ENCODE data around the gene DCST1. TPM values are rescaled to one million over a fixed set of nuclear protein-coding genes. Genes with fewer than 3 reads are reported as not detected.

The DCST1 gene
- total and polyA plus RNA-seq, 2 of the 8 experiments (the other 6 are each of a cell fraction or from before 2014, with no cell fraction given): not detected

DNA sequence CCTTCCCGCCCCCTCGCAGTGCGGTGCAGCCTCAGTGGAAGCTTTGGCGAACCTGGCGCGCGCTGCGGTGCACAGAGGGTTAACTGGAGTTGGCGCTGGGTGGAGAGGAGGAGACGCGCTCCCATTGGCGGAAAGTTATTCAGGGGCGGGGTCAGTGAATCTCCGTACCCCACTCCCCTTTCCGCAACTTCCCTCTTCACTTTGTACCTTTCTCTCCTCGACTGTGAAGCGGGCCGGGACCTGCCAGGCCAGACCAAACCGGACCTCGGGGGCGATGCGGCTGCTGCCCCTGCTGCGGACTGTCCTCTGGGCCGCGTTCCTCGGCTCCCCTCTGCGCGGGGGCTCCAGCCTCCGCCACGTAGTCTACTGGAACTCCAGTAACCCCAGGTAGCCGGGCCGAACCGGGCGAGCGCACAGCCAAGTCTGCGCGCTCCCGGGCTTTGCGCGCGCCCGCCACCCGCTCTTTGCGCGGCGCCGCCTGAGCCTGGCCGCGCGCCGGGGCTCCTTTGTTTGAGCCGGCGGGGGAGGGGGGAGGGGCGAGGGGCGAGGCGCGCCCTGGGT, 30.0 kb downstream of the DCST1 start, which contains the start of gene EFNA4:
Gene EFNA4, plus strand, starts transcription at position 191 of the 561 bp plus-strand sequence. Its CDS starts 84 bp downstream, at position 275.
- Histone ChIP-seq H4K20me1 (replicated peaks in 1 of 2; ENCODE audit: control insufficient read depth in 1 of 2, insufficient read depth in 2 of 2, low read length in 2 of 2) (peaks cover 2 to 12% of the 10 kb centered on the region in 2 experiments), H4K91ac (replicated peaks; ENCODE audit: insufficient read length, low read length) (peak within 1 kb of the TSS; percentile 70), H3K79me2 (ENCODE audit: control insufficient read depth in 1 of 2, insufficient read depth in 2 of 2, low read length in 2 of 2) (peaks cover 0 to 15% of the 10 kb centered on the region in 2 experiments; a peak in 2 of 4 replicates), H2BK120ac (replicated peaks; ENCODE audit: low read depth, low read length) (no peak within 1 kb of the TSS), H4K5ac (ENCODE audit: insufficient read length, low read depth, low read length) (peak within 1 kb of the TSS; percentile 68), H3K4me1 (replicated peaks in 1 of 4; ENCODE audit: control insufficient read depth in 3 of 4, insufficient read depth in 4 of 4, low read length in 3 of 4) (peaks cover 0 to 19% (median 6%) of the 10 kb centered on the region in 4 experiments; a peak in 5 of 7 replicates), H3K27me3 (replicated peaks in 1 of 4; ENCODE audit: control insufficient read depth in 3 of 4, extremely low read depth in 1 of 4, insufficient read depth in 3 of 4, low read length in 3 of 4) (peaks cover 0 to 4% (median 1%) of the 10 kb centered on the region in 4 experiments; a peak in 2 of 7 replicates), H3K79me1 (ENCODE audit: low read depth, low read length) (no peaks in the 10 kb centered on the region), H3K9me3 (ENCODE audit: insufficient read depth in 2 of 2, low read depth in 1 of 2, low read length in 1 of 2) (no peaks in the 10 kb centered on the region), H2BK12ac (ENCODE audit: low read depth, low read length) (peak within 1 kb of the TSS; percentile 55; the same call in 1 of the 2 replicates), H2BK15ac (ENCODE audit: low read length) (peak within 1 kb of the TSS; percentile 88; the same call in 1 of the 2 replicates), H3K23ac (ENCODE audit: insufficient read length) (no peak within 1 kb of the TSS), H3K4me2 (ENCODE audit: insufficient read depth in 1 of 2, low read depth in 2 of 2, low read length in 2 of 2) (peak within 1 kb of the TSS; percentile 68 to 97), H3K4ac (replicated peaks; ENCODE audit: insufficient read length, low read depth, low read length) (no peak within 1 kb of the TSS), H4K8ac (ENCODE audit: extremely low read depth, insufficient read depth, low read length) (peak within 1 kb of the TSS; percentile 72), H3K27ac (ENCODE audit: low read depth, low read length) (peak within 1 kb of the TSS; percentile 77; the same call in 1 of the 2 replicates), H3K36me3 (ENCODE audit: control insufficient read depth in 2 of 4, insufficient read depth in 4 of 4, low read length in 3 of 4) (peaks cover 0 to 7% (median 3%) of the 10 kb centered on the region in 4 experiments; a peak in 4 of 8 replicates), H3K9ac (replicated peaks in 1 of 4; ENCODE audit: extremely low read depth in 1 of 4, low read depth in 3 of 4, low read length in 3 of 4) (peak within 1 kb of the TSS; percentile 72 to 83 (median 74)), H3K14ac (ENCODE audit: insufficient read length) (no peak within 1 kb of the TSS), H3K4me3 (ENCODE audit: extremely low read depth in 1 of 4, insufficient read depth in 2 of 4, low read depth in 3 of 4, low read length in 4 of 4) (peak within 1 kb of the TSS; percentile 63 to 85 (median 82)), H2AFZ (ENCODE audit: low read length) (no peak within 1 kb of the TSS), H2AK5ac (ENCODE audit: low read depth, low read length) (no peak within 1 kb of the TSS), H3K18ac (ENCODE audit: extremely low read depth, low read length) (peak within 1 kb of the TSS; percentile 98), H2BK20ac (ENCODE audit: low read length) (0 out of 2 replicates have a peak within 1 kb of the TSS, but pooled peaks have one; percentile 72), H2BK5ac (ENCODE audit: low read depth, low read length) (peak within 1 kb of the TSS; percentile 82; the same call in 1 of the 2 replicates), H3K56ac (replicated peaks; ENCODE audit: insufficient read length, low read depth, low read length) (peak within 1 kb of the TSS; percentile 87), H3K23me2 (ENCODE audit: low read depth, low read length) (peaks cover 15% of the 10 kb centered on the region)
- FAIRE-seq (peak; percentile 82), DNase-seq (ENCODE audit: low read depth in 1 of 2, low spot score in 2 of 2) (peak in 1 of 2 experiments; percentile 94)
- CTCF ChIA-PET (ENCODE audit: partially characterized antibody): interaction anchor here (0.6 to 33.9 kb wide), 16 partner anchors 1 to 123 kb away, joined by 3 to 907 read pairs (median 7); partner anchors contain the start of genes ADAM15, EFNA3, EFNA4 and KRTCAP2
- WGBS, 2 experiments (ENCODE audit: extremely low coverage in 1 of 2, insufficient coverage in 1 of 2, insufficient read length in 1 of 2, insufficient replicate concordance in 2 of 2, low coverage in 1 of 2, low lambda C conversion rate in 2 of 2, missing lambda C conversion rate in 1 of 2): 2% methylated on average over 51 of the region's 57 CpGs; no CpG with 5 or more reads in 1 of the 2 experiments
- POLR2A ChIA-PET (ENCODE audit: partially characterized antibody): interaction anchor here (0.7 to 4.6 kb wide), 22 partner anchors 9 to 132 kb away, joined by 3 to 21 read pairs (median 4); partner anchors contain the start of genes ADAM15, EFNA3, FLAD1 and KRTCAP2
- TF ChIP-seq NRF1 (IDR thresholded peaks at IDR 0.05; ENCODE audit: low read depth, low read length) (no peak), SUZ12 (IDR thresholded peaks at IDR 0.05; ENCODE audit: low read length) (no peak), CTBP2 (IDR thresholded peaks at IDR 0.05; ENCODE audit: borderline replicate concordance, insufficient read depth, insufficient read length, low read length) (no peak), POLR2AphosphoS5 (IDR thresholded peaks at IDR 0.05; ENCODE audit: low read depth, low read length) (peak; percentile 68; the same call in 1 of the 2 replicates), SIX5 (IDR thresholded peaks at IDR 0.05; ENCODE audit: low read depth, low read length) (no peak), RXRA (IDR thresholded peaks at IDR 0.05; ENCODE audit: insufficient read depth, low read depth, low read length) (no peak), TEAD4 (IDR thresholded peaks at IDR 0.05; ENCODE audit: low read depth, low read length) (no peak), JUND (IDR thresholded peaks at IDR 0.05; ENCODE audit: low read length) (no peak), SRF (IDR thresholded peaks at IDR 0.05; ENCODE audit: low read depth, low read length) (no peak), POLR2A (IDR thresholded peaks at IDR 0.05; ENCODE audit: control extremely low read depth in 1 of 2, low read depth in 2 of 2, low read length in 2 of 2) (peak in 1 of 2 experiments; percentile 78; a peak in 2 of 3 replicates), CHD2 (IDR thresholded peaks at IDR 0.05; ENCODE audit: low read length) (no peak)
- TF ChIP-seq, protein P1, sequence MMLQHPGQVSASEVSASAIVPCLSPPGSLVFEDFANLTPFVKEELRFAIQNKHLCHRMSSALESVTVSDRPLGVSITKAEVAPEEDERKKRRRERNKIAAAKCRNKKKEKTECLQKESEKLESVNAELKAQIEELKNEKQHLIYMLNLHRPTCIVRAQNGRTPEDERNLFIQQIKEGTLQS (IDR thresholded peaks at IDR 0.05; ENCODE audit: insufficient read depth, low read depth, low read length): no peak
